Cardiac muscle cell (in vitro differentiated cells and primary cell): Measurements from ENCODE around the gene ATXN10. TPM values are rescaled to one million over a fixed set of nuclear protein-coding genes. Genes with fewer than 3 reads are reported as not detected.

Experiments
- DNase-seq, 2 donors: peaks; one replicate each; pipeline versions ENCODE4 v3.0.0 to v3.0.0-alpha.2; 2010 to 2017; ENCODE audit warnings: low read depth in 1 of 2, low spot score in 1 of 2
- H3K27ac ChIP-seq: fragments of 200-600 bp; sonication (generic); 2 replicates; pipeline ENCODE4 v1.5.1; 2016
- H3K27me3 ChIP-seq: fragments of 200-600 bp; sonication (generic); 2 replicates; pipeline ENCODE4 v1.6.0; 2016; ENCODE audit warnings: control low read depth
- H3K36me3 ChIP-seq: fragments of 200-600 bp; sonication (generic); 2 replicates; pipeline ENCODE4 v1.5.1; 2016; ENCODE audit warnings: control low read depth
- H3K4me1 ChIP-seq: fragments of 200-600 bp; sonication (generic); 2 replicates; pipeline ENCODE4 v1.8.1; 2017; ENCODE audit warnings: low read depth, mild to moderate bottlenecking, mixed run types
- H3K4me3 ChIP-seq: fragments of 200-600 bp; sonication (generic); 2 replicates; pipeline ENCODE4 v1.5.1; 2016; ENCODE audit warnings: mild to moderate bottlenecking
- H3K9me3 ChIP-seq: fragments of 200-600 bp; sonication (generic); 2 replicates; pipeline ENCODE4 v1.5.1; 2017; ENCODE audit warnings: low read depth, mild to moderate bottlenecking, control low read depth
- polyA plus RNA-seq: library from polyadenylated mRNA; unstranded; fragments of >200 nt; fragmentation: Nextera tagmentation; extraction: Ambion mirVana; gene quantifications from 2 replicates; pipeline ENCODE4 v1.2.1, GENCODE V29; 2016
- total RNA-seq: library from RNA; depleted of rRNA; stranded (reverse); fragments of >200 nt; gene quantifications from 2 replicates; pipeline ENCODE4 v1.2.3, GENCODE V29; 2016
- TF ChIP-seq, protein P1 (sequence below): IDR thresholded peaks from 2 replicates; pipeline ENCODE4 v1.5.1; 2012; ENCODE audit warnings: low read depth, mild to moderate bottlenecking, low read length

The ATXN10 gene
- total and polyA plus RNA-seq, 2 experiments from 2014 or later, result 67.3 to 279 TPM

DNA sequence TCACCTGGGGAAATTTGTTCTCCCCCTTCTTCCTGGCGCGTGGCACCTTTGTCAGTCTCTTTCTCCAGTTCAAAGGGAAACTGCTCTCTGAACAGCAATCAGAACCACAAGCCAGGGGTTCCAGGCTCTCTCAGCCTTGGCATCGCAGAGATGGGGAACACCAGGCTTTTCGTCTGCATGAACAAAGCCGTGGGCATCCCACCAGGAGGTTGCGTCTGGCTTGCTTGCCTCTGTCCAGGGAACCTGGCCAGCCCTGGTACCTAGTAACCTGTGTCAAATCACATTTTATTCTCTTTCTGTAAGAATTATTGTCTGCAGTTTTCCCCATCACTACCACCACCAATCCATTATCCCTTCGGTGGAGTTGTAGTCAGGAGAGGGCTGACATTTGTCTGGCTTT lies 198.4 kb downstream of the ATXN10 start:
- H3K4me3 ChIP-seq, result no peak overlapping the region
- peaks cover 73% of the 10 kb centered on the region for H3K27me3 ChIP-seq
- no peak overlapping the region for H3K27ac ChIP-seq
- no peaks in the 10 kb centered on the region for H3K36me3 ChIP-seq
- H3K4me1 ChIP-seq, result peaks cover 6% of the 10 kb centered on the region
- H3K9me3 ChIP-seq, result no peaks in the 10 kb centered on the region
- no peak for DNase-seq
- TF ChIP-seq, protein P1, sequence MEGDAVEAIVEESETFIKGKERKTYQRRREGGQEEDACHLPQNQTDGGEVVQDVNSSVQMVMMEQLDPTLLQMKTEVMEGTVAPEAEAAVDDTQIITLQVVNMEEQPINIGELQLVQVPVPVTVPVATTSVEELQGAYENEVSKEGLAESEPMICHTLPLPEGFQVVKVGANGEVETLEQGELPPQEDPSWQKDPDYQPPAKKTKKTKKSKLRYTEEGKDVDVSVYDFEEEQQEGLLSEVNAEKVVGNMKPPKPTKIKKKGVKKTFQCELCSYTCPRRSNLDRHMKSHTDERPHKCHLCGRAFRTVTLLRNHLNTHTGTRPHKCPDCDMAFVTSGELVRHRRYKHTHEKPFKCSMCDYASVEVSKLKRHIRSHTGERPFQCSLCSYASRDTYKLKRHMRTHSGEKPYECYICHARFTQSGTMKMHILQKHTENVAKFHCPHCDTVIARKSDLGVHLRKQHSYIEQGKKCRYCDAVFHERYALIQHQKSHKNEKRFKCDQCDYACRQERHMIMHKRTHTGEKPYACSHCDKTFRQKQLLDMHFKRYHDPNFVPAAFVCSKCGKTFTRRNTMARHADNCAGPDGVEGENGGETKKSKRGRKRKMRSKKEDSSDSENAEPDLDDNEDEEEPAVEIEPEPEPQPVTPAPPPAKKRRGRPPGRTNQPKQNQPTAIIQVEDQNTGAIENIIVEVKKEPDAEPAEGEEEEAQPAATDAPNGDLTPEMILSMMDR, result no peak

DNA sequence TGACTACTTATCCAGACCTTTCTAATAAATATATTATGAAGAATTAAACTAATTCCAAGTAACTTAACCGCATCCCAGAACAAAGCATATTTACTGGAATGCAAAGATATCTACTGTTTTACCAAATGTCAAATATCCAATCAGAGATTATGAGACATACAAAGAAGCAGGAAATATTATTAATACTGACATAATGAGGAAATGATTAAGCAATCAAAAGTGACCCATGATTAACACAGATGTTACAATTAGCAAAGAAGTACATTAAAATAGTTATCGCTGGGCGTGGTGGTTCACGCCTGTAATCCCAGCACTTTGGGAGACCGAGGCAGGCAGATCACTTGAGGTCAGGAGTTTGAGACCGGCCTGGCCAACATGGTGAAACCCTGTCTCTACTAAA lies 200.1 kb downstream of the ATXN10 start:
- Histone ChIP-seq H3K27me3 (peaks cover 65% of the 10 kb centered on the region), H3K9me3 (no peaks in the 10 kb centered on the region), H3K36me3 (no peaks in the 10 kb centered on the region), H3K27ac (no peak overlapping the region), H3K4me3 (no peak overlapping the region), H3K4me1 (peaks cover 6% of the 10 kb centered on the region)
- TF ChIP-seq, protein P1, result no peak
- no peak for DNase-seq

DNA sequence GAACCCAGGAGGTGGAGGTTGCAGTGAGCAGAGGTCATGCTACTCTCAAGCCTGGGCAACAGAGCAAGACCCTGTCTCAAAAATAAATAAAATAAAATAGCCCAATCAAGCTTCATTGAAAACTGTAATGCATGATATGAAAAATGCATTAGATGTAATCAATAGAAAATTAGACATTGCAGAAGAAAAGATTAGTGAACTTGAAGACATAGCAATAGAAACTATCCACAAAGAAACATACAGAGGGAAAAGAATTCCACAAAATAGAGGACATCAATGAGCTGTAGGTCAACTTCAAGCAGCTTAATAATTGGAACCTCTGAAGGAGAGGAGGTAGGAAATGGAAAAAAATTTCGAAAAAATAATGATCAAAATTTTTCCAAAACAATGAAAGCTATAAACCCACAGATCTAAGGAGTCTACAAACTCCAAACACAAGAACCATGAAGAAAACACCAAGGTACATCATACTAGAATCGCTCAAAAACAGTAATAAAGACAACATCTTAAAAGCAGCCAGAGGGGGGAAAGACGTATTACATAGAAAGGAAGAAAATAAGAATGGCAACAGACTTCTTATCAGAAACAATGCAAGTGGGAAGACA lies 201.1 kb downstream of the ATXN10 start:
- no peak for DNase-seq
- no peak overlapping the region for H3K27ac ChIP-seq
- H3K27me3 ChIP-seq, result peaks cover 65% of the 10 kb centered on the region
- TF ChIP-seq, protein P1, result no peak
- no peaks in the 10 kb centered on the region for H3K4me1 ChIP-seq
- no peaks in the 10 kb centered on the region for H3K9me3 ChIP-seq
- no peak overlapping the region for H3K4me3 ChIP-seq
- H3K36me3 ChIP-seq, result no peaks in the 10 kb centered on the region

DNA sequence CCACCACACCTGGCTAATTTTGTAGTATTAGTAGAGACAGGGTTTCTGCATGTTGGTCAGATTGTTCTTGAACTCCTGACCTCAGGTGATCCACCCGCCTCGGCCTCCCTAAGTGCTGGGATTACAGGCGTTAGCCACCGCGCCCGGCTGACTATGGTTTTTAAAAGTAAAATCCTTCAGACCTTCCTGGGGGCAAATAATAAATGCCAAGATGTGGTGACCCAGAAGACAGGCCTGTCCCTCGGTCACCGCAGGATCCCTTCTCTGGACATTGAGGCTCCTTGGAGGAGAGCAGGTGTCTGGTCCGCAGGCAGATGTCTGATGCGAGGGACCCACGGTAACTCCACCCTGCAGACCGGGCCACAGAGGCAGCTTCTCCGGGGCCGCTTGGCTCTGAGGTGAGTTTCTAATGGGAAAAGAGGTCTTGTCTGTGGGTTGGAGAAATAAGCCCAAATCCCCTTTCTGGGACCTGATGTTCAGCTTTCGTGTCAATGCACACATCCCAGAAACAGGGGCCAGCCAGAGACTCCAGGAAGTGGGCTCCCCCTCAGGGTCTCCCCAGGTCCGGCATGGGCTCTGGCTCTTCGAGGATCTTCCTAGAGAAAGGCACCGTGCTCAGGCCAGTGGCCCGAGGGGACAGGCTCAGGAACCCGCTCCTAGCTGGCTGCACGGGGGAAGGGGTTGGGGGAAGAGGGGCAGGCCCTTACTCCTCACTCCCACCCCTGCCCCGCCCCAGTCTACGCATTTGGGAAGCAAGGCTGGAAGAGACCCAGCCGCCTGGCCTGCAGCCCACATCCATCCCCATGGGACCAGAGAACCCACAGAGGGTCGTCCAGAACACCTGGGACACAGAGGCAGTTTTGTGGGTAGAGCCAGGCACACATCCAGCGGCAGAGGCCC lies 204.8 kb downstream of the ATXN10 start:
- TF ChIP-seq, protein P1, result no peak
- no peak for DNase-seq
- H3K4me1 ChIP-seq, result peaks cover 3% of the 10 kb centered on the region
- H3K9me3 ChIP-seq, result no peaks in the 10 kb centered on the region
- no peaks in the 10 kb centered on the region for H3K36me3 ChIP-seq
- H3K27me3 ChIP-seq, result peaks cover 67% of the 10 kb centered on the region
- H3K4me3 ChIP-seq, result no peak overlapping the region
- no peak overlapping the region for H3K27ac ChIP-seq

DNA sequence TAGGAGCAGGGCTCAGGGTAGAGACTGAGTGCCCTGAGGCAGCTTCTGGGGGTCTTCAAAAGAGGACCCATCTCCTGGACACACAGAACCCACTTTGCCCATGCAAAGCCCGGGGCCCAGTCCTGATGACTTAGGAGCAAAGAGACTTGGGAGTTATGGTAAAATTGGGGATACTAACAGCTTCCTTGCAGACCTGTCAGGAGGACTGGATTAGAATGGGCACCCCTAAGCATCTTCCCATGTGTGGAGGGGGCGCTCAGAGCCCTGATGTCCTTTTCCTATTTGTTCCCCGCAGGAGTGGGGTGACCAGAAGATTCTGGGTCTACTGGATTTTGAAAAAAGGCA lies 205.4 kb downstream of the ATXN10 start:
- Histone ChIP-seq H3K4me3 (no peak overlapping the region), H3K36me3 (no peaks in the 10 kb centered on the region), H3K27ac (no peak overlapping the region), H3K27me3 (peaks cover 73% of the 10 kb centered on the region), H3K4me1 (peaks cover 3% of the 10 kb centered on the region), H3K9me3 (no peaks in the 10 kb centered on the region)
- TF ChIP-seq, protein P1, result no peak
- DNase-seq, result no peak
